Dermis microvascular lymphatic vessel endothelial cell (primary cell): ENCODE results near the gene BANP. TPM values are rescaled to one million over a fixed set of nuclear protein-coding genes. Genes with fewer than 3 reads are reported as not detected.

Source experiments
- DNase-seq, 2 donors: peaks; one replicate each; pipeline versions ENCODE4 v3.0.0 to v3.0.0-alpha.2; 2010; ENCODE audit warnings: low read depth in 2 of 2
- total RNA-seq: library from RNA; depleted of rRNA; stranded (reverse); fragments of >200 nt; gene quantifications from 2 replicates; pipeline ENCODE4 v1.2.1, GENCODE V29; 2014

The BANP gene
- total RNA-seq, 1 donor from 2014 or later: 13.9 TPM

DNA sequence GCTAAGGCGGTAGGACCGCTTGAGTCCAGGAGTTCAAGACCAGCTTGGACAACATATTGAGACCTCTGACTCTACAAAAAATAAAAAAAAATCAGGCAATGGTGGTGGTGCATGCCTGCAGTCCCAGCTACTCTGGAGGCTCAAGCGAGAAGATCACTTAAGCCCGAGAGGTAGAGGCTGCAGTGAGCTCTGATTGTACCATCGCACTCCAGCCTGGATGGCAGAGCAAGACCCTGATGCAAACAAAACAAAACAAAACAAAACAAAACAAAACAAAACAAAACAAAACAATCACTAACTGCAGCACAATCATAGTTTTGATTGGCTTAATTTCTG is 2.5 kb upstream of the BANP start:
- DNase-seq: no peak

DNA sequence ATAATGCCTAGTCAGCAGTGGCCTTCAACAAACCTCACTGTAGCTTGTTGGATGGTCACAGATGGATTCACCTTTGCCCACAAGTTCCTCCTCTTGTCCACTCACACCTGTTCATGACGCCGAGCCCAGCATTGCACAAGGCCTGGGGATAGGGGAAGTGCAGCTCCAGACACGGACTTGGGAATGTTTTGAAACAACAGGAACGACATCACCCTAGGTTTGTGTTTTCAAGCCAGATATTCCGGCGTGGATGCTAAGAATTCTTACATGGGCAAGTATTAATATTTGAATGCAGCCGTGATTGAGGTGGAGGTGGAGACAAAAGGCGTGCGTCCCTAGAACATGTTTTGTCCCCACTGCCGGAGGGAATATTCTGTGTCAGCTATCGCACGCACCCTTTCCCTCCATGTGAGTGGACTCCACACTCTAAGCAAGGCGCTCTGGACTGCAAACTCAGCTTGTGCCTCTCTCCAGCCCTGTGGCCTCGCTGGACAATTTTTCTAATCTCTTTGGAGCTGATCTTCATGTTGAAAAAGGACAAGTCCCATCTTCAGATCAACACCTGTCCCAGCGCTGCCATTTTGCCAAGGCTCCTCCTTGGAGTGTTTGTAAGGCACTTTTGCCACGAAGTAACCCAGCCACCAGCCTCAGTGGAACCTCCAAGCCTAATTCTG is 2.0 kb upstream of the BANP start:
- DNase-seq: no peak

DNA sequence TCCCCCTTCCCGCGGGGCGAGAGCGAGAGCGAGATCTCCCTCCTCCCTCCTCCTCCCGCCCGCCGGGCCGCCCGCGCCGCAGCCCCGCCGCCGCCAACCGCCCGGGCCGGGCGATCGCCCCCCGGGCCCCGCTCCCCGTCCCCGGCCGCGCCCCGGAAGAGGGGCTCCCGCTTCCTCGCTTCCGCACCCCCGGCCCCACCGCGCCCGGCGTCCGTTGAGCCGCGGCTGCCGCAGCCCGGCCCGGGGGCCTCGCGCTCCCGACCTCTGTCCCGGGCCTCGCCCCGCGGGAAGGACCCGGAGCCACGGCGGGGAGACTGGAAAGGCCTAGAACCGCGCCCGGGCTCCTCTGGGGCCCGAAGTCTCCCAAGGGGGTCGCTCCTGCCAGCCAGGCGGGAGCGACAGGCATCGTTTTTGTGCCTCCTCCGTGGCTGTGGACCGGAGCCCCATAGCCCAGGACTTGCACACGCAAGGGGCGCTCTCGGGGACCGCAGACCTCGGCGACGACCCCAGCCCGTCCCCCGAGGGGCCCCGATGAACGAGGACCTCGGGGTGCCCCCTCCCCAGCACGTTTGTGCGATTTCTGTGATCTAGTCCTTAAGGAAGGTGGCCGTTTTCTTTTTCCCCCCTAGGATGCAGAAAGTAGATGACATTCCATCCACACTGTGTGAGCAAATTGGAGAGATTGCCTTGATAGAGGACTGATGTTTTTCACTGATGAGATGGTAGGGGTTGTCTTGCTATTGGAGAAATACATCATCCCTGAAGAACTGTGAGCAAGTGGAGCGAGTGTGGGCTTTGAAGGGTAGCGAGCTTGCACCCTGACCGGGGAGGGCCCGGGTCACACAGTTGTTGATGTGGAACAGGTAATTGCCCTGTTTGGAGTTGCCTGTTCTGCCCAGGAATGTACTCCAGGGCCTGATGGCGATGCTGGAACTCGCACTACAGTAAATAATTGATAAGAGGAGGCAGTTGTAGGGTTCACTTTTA is 611 bp downstream of the BANP start:
- DNase-seq: peak in 1 of 2 donors; percentile 30

DNA sequence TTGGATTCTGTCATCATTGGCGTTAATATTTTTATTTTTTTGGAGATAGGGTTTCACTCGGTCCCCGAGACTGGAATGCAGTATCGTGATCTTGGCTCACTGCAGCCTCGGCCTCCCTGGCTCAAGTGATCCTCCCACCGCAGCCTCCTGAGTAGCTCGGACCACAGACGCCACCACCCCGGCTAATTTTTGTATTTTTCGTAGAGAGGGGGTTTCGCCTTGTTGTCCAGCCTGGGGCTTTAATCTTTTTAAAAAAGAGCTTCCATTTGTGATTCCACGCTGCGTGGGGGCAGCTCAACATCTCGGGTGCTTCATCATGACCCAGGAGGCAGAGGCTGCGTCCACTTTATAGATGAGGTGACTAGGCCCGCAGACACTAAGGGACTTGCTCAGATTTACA is 1.5 kb downstream of the BANP start:
- DNase-seq: no peak

DNA sequence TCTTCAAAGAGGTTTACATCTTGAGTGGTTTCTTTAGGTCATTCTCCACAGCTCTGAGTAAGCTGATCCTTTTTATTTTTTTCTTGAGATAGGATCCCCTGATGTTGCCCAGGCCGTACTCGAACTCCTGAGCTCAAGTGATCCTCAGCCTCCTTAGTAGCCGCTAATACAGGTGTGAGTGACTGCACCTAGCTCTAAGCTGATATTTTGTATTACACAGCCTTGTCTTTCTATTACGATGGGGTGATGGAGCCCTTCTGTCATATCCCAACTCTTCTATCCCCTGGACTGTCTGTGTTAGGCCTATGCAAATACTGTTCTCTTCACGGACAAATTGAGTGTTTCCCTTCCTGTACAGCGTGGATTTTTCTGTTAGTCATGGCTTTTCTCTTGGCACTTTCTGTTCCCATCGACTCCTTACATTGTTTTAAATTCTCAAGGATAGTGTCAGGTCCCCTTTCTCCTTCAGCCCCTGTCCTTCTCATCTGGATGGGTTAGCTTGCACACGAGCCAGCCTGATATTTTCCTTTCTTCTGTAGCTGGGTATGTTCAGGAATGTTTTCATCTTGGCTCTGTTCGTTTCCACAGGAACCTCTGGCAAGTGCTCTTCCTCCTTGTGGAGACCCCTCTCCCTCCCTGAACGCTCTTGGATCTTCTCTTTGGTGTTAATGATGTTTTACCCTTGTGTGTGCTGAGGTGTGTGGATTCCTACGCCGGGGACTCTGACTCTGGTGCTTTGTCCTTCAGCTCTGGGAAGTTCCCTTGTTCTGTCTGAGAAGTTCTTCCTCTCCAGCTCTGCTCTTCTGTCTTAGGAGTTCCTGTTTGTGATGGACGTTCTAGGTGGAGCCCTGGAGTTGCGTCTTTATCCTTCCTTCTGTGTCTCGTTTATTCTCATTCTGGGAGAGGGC is 2.3 kb downstream of the BANP start:
- DNase-seq: peak in 1 of 2 donors; percentile 52

DNA sequence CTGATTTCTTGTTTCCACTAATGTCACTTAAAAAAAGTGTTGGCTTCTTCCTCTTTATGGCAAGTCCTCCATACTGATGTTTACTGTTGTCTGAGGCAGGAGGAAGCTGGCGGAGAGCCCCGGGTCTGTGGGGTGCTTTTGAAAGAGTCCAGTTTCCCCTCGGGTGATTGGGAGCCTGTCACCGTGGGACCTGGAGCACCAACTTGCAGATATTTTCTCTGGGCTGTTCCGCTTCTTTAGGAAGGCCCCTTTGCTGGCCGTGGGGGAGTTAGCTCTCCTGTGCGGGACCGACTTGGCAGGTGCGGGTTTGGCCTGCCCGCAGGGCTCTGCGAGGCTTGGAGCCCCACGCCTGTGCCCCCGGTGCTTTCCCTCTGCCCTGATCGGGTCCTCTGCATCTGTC is 3.1 kb downstream of the BANP start:
- no peak for DNase-seq

DNA sequence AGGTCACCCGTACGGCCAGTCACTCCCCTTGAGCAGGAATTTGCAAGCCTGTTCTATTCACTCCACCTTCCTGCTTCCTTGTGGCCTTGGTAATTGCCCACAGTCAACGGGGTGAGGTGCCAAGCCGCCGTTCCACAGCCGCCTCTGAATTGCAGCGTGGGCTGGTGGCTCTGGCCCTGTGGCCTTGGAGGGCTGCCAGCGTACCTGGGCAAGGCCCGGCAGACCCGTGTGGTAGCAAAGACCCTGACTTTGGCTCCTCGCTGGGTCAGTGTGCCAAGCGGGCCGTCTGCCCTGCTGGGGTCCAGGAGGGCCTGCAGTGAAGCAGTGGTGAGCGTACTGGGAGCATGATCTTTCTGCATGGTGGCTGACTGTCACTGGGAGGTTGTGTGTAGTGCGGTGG is 3.6 kb downstream of the BANP start:
- DNase-seq: no peak

DNA sequence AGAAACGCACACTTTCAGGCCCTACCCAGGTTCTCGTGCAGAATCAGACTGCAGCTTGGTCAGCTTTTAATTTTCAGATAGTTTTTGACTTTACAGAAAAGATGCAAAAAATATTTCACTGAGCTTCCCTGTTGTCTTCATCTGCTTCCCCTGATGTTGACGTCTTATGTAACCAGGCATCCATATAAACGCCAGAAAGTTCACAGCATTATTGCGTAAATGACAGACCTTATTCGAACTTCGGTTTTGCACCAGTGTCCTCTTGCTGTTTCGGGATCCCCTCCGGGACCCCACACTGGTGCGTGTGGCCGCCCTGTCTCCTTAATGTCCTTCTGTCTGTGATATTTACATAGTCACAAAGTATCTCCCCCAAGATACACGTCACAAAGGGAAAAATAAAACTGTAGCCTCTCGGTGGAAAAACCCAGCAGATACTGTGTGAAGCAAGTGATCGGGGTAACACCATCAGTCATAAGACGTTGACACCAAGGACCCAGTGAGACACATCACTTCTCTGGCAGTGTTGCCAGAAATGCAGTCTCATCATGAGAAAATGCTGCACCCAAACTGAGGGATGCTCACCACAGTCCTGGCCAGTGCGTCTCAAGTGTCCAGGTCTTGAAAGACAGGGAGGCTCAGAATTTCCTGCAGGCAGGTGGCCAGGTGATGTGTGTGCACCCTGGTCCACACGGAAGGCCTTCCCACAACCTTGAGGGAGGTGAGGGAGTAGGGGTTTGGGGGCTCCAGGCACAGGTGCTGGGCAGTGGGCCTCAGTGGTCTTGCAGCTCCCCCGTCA is 4.3 kb downstream of the BANP start:
- no peak for DNase-seq

DNA sequence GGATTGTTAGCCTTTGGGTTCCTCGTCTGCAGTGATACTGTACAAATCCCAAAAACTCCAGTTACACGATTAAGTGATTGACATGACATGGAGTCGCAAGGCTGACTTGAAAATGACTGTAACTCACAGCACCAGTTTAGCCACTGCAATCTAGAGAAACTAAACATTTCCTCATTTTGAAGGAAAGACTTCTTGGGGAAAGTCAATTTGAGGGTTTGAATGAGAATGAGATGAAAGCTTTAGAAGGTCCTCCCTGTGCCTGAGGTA is 4.8 kb downstream of the BANP start:
- no peak for DNase-seq

DNA sequence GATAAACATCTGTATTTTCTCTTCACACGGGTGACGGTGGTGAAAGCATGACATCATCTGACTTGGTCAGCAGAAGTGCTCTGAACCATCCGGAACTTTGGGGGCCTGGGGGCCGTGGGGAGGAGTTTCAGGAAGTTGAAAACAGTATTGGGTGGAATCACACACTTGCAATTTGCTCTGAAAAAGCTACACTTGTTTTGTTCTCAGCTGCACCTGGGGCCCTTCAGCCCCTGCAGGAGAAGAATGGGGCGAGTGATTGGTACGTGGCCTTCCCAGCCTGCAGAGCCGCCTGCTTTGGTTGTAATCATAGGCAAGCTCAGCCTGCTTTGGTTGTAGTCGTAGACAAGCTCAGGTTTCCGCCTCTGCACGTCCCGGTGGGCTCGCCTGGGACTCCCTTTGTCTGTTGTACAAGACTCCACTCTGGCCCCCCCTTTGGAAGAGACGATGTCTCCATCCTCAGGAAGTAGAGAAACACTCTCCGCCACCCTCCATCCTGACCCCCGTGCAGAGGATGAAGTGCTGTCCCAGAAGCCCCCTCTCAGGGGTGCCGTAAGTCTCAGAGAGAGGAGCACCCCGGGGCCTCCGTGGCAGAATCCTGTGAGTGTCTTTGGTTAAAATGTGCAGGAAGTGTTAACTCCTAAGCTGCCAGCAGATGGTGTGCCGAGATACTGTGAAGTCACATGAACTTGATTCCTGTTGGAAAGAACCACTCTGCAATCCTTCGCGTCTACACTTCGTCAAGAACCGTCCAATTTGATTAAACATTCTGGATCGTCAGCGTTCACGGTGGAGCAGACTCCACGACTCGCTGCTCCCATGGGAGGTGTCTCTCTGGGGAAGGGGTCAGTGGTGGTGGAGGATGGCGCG is 5.4 kb downstream of the BANP start:
- peak; percentile 26 to 73 for DNase-seq

DNA sequence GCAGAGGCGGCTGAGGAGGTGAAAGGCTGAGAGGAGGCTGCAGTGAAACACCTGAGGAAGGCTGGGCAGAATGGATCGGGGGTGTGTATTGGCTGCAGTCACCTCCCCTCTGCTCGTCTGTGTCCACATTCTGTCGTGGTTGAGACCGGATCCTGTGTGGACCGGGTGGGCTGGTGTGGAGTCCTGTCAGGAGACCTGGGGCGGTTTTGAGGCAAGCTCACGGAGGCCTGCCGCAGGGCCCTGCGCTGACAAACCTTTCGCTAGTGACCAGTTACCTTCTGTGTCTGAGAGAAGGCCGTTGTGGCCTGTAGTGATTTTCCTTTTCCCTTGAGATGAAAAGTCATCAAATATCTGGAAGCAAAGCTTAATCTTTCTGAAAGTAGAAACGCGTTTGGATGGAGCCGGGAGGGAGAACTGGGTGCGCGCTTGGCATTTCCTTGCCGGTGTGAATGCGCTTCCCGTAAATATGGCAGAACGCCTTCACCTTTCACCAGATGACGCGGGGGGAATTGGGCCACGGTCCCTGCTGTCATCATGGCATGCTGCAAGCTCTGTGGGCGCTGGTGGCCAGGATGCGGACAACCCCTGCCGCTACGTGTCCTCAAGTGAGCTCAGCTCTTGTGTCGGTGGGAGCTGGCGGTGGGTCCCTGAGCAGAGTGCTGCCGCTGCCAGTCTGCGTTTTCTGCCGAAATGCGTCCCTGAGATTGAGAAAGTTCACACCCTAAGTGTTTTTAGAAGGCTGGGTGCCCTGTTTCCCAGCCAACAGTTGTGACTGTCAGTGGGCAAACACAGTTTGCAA is 6.3 kb downstream of the BANP start:
- no peak for DNase-seq

DNA sequence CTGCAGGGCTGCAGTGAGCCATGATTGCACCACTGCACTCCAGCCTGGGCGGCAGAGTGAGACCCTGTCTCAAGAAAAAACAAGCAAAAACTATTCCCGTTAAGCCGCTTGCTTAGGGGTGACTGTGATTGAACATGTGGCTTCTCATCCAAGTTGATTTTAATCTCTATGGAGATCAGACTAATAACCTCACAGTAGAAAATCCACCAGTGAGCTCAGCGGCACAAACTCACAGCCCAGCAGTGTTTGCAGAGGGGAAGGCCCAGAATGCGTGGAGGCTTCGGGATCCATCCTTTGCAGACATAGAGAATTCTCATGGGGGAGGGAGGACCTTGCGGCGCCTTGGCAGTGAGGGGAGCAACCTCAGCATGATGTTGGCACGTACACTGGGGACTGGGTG is 7.4 kb downstream of the BANP start:
- no peak for DNase-seq

DNA sequence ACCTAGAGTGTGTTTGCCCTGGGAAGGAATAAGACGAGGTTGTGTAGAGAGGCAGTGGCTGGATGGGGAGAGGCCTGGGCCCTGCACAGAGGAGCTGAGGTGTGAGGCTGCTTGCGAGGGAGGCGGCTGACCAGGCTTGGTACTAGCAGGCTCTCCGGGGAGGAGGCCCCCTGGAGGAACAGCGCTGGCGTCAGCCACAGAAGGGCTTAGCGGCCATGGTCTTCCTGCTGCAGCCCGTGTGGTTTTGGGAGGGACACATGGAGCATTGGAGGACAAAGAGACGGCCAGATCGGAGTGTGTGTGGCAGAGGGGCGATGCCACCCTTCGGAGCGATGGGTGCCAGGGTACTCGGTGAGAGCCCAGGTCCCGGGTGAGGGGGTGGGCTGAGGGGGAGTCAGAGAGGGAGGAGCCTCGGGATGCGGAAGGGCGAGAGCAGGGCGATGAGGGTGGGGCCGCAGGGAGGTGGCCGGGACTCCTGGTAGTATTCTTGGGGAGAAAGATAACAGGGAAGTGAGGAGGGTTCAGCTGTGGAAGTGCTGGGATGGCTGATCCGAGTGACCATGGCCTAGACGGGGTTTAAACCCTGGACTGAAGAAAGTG is 8.3 kb downstream of the BANP start:
- DNase-seq: no peak

DNA sequence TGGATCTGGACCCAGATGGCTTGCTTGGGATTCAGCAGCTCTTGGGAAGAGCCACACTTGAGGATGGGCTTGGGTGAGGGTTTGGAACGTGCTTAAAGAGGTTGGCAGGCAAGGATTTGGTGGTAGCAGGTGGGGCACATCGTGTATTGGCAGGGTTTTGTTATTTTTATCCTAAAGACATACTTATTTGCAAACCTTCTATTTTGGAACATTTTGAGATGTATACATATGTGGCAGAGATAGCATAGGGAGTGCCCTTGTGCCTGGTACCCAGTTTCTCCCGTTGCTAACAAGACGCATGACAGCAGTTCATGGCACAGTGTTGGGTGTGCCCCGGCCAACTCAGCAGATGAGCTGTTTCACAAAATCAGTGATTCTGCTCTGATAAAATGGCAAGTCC is 9.1 kb downstream of the BANP start:
- DNase-seq: no peak

DNA sequence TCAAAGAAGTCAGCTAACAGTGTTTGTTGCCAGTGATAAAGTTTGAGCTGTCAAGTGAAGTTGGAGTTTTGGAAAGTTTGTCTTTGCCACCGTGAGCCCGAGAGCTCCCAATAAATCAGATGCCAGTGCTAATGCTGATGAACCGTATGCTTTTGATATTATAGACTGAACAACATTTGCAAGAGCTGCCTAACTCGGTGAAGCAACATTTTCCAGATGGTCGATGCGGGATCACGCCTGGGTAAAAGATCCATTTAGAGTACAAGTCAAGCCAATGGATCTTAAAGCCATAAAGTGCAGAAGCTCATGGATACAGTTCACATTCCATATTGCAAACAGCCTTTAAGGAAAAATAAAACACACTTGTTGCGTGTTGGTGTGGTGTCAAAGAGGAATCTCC is 9.6 kb downstream of the BANP start:
- DNase-seq: no peak

DNA sequence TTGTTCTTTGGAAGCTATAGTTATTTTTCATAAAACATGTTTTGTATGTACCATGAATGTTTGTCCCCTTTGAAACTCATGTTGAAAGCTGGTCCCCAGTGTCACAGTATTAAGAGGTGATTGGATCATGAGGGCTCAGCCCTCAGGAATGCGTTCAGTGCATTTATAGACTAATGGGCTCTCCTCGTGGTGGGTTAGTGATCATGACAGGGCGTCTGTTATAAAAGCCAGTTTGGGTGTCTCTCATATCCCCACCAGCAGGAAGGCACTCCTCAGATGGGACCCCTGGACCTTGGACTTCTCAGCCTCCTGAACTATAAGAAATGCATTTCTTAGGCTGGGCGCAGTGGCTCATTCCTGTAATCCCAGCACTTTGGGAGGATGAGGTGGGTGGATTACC is 10.4 kb downstream of the BANP start:
- DNase-seq: no peak

DNA sequence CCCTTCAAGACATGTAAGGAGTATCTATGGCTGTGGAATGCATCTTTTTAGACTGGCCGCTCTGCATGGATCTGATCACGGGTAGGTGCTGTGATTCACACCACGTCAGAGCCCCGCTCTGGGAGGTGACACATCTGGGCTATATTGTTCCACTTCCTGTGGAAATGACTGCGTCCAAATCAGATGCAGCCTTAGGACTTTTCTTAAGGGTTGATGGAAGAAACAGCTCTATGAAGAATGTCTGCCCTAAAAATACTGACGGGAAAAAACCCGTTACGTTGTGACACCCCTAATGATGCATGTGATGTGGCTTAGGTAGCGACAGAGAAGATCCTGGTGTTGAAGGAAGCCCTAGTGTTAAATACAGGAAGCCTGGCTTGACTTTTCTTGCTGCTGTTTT is 12.2 kb downstream of the BANP start:
- DNase-seq: peak; percentile 65 to 92

DNA sequence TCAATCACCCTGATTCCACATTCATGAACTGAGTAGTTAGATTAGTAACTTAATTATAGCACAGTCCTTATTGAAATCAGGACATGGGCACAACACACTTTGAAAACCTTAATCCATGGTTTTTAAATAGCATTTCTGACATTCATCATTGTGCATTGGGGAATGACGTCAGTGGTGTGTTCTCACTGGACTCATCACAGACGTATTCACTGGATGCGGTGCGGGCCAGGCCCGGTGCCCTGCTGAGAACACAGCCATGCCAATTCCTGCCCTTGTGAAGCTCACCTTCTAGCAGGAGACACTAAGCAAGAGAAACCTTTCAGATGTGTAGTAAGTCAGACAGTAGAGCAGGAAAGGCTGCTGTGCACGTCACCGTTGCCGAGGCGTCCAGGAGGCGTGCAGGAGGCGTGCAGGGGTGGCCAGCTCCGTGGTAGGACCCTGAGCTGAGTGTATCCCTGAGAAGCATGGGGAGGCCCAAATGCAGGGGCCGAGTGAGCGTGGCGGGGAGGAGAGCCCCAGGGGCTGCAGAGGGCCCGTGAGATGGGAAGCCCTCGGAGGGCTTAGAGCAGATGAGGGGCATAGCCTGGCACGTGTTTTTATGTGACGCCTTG is 12.9 kb downstream of the BANP start:
- peak in 1 of 2 donors; percentile 32 for DNase-seq

DNA sequence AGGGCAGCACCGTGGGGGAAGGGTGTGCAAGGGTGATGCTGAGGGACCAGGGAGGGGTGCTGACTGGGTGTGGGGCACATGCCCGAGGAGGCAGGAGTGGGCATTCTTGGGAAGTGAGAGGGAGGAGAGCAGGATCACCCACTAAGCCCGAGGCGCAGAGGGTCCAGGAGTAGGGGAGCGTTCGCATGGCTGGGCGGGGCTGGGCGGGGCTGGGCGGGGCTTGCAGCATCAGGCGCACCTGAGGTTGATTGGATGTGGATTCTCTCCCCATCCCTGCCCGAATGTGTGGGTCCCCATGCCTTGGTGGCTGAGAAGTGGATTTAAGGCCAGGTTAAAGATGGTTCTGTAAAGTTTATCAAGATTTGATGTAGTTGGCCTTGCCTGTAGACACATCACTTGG is 14.2 kb downstream of the BANP start:
- no peak for DNase-seq
